Measurements from ENCODE around the gene ENTPD7.

DNA sequence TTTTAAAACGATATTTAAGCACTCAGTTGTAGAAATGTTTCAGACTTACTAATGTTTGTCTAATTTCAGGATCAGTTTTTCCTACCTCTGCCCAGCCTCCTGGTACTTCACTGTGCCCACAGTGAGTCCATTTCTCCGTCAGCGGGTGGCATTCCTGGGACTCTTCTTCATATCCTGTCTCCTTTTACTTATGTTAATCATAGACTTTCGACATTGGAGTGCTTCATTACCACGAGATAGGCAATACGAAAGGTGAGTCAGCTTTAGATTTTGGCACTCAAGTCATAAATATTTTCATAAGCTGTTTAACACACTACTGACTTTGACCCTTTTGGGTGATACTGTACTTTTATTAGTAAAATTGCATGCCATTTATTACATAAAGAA, 2.1 kb downstream of the ENTPD7 start:
- TF ChIP-seq, protein P1, sequence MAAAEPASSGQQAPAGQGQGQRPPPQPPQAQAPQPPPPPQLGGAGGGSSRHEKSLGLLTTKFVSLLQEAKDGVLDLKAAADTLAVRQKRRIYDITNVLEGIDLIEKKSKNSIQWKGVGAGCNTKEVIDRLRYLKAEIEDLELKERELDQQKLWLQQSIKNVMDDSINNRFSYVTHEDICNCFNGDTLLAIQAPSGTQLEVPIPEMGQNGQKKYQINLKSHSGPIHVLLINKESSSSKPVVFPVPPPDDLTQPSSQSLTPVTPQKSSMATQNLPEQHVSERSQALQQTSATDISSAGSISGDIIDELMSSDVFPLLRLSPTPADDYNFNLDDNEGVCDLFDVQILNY (CRISPR knock-in tag; IDR thresholded peaks at IDR 0.05), result no peak
- TF ChIP-seq, protein P2, sequence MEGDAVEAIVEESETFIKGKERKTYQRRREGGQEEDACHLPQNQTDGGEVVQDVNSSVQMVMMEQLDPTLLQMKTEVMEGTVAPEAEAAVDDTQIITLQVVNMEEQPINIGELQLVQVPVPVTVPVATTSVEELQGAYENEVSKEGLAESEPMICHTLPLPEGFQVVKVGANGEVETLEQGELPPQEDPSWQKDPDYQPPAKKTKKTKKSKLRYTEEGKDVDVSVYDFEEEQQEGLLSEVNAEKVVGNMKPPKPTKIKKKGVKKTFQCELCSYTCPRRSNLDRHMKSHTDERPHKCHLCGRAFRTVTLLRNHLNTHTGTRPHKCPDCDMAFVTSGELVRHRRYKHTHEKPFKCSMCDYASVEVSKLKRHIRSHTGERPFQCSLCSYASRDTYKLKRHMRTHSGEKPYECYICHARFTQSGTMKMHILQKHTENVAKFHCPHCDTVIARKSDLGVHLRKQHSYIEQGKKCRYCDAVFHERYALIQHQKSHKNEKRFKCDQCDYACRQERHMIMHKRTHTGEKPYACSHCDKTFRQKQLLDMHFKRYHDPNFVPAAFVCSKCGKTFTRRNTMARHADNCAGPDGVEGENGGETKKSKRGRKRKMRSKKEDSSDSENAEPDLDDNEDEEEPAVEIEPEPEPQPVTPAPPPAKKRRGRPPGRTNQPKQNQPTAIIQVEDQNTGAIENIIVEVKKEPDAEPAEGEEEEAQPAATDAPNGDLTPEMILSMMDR (IDR thresholded peaks at IDR 0.05), result no peak
- TF ChIP-seq ZNF138 (CRISPR knock-in tag; conservative IDR thresholded peaks at IDR 0.05) (no peak), MYBL2 (CRISPR knock-in tag; IDR thresholded peaks at IDR 0.05) (no peak)
- TF ChIP-seq, protein P3, sequence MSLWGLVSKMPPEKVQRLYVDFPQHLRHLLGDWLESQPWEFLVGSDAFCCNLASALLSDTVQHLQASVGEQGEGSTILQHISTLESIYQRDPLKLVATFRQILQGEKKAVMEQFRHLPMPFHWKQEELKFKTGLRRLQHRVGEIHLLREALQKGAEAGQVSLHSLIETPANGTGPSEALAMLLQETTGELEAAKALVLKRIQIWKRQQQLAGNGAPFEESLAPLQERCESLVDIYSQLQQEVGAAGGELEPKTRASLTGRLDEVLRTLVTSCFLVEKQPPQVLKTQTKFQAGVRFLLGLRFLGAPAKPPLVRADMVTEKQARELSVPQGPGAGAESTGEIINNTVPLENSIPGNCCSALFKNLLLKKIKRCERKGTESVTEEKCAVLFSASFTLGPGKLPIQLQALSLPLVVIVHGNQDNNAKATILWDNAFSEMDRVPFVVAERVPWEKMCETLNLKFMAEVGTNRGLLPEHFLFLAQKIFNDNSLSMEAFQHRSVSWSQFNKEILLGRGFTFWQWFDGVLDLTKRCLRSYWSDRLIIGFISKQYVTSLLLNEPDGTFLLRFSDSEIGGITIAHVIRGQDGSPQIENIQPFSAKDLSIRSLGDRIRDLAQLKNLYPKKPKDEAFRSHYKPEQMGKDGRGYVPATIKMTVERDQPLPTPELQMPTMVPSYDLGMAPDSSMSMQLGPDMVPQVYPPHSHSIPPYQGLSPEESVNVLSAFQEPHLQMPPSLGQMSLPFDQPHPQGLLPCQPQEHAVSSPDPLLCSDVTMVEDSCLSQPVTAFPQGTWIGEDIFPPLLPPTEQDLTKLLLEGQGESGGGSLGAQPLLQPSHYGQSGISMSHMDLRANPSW (CRISPR knock-in tag; conservative IDR thresholded peaks at IDR 0.05; ENCODE audit: low read depth), result no peak
- TF ChIP-seq, protein P4, sequence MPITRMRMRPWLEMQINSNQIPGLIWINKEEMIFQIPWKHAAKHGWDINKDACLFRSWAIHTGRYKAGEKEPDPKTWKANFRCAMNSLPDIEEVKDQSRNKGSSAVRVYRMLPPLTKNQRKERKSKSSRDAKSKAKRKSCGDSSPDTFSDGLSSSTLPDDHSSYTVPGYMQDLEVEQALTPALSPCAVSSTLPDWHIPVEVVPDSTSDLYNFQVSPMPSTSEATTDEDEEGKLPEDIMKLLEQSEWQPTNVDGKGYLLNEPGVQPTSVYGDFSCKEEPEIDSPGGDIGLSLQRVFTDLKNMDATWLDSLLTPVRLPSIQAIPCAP (CRISPR knock-in tag; IDR thresholded peaks at IDR 0.05), result no peak
